CD4-positive, alpha-beta T cell treated with Interleukin-17A for 1 hour (primary cell): Measurements from ENCODE around the gene ARMH1.

Experiments
- DNase-seq: peaks from one replicate; pipeline ENCODE4 v3.0.0-alpha.2; 2020

Gene ARMH1

DNA sequence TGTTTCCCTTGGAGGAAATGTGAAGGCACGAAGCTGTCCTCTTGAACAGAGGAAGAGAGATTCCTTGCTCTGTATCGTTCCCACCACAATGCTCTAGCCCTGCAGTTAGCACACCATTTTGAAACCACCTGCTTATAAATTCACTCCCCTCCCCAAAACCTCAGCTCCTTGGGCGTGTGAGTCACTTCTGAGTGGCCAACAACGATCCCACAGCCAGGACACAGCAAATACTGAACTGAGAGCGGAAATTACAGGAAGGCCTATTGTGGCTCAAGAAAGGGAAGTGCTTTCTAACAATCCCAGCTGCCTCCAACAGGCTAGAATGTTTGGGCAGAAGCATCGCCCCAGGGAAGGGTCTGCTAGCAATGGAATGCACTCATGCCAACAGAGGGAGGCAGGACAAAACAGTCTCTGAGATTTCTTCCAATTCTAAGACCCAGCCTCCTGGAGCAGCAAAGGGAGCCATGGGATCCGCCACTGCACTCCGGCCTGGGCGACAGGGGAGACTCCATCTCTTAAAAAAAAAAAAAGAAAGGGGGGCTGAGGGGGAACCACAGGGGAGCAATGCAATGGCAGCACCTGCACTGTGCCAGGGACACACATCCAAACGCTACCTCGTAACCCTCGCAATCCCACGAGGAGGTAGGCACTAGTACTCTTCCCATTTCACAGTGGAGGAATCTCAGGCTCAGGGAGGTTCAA is 2.1 kb upstream of the ARMH1 start:
- DNase-seq = peak; percentile 37

GRCh38 chr1:44672961-44673674 is 1.4 kb upstream of the ARMH1 start:
- no peak for DNase-seq

- DNase-seq = no peak
These were observed 820 bp upstream of the ARMH1 start for GRCh38 chr1:44673675-44674112.

DNA sequence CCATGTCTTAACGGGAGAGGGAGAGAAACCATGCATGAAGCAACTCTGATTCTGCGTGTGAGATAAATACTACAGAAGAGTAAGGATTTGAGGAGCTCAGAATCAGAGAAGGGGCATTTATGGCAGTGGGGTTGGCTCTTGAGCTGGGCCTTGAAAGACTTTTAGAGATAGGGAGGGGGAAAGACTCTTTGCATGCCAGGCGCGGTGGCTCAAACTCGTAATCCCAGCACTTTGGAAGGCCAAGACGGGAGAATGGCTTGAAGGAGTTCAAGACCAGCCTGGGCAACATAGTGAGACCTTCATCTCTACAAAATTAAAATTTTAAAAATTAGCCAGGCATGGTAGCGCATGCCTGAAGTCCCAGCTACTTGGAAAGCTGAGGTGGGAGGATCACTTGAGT is 672 bp downstream of the ARMH1 start:
- no peak for DNase-seq

DNA sequence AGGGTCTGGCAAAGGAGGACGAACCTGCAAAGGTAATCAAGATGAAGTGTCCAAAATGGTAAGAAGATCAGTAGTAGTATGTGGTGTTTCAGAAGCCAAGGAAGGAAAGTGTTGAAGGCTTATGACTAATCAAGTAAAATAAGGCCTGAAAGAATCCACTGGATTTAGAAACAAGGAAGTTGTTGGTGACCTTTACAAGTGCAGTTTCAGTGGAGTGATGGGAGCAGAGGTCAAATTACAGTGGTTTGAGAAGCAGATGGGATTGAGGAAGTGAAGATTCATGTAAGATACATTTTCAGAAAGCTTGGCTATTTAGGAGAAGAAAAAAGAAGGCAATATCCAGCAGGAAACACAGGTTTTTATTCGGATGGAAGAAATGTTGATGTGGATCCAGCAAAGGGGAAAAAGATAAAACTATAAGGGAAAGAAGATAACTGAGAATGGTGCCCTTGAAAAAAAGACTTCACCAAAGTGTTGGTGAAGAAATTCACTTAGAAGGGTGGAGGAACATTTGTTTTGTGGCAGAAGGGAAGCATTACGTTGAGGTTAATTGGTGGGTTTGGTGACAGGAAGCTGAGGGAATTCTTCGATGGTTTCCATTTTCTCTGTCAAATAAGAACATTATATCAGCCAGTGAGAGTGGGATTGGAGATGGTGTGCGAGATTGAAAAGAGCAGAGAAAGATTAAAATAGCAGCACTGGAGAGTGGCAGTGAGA is 2.1 kb downstream of the ARMH1 start:
- no peak for DNase-seq

- peak; percentile 46 for DNase-seq
These were observed 2.8 kb downstream of the ARMH1 start for GRCh38 chr1:44677201-44677766.

DNA sequence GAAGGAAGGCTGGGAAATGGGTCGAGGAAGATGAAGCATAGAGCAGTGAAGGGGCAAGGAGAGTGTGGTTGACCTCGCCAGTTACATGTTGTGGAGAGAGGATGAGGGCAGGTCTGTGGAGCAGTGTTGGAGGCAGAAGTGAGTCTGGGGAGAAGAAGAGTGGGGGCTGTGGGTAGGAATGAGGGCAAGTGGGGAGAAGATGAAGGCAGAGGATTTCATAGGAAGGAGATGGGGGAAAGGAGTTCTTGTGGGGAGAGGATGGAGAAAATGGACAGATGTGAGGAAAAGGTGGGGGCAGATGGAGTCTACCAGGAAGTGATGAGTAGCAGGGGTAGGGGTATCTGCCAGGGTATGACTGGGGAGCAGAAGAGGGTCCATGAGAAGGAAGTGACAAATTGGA is 3.6 kb downstream of the ARMH1 start:
- no peak for DNase-seq

DNA sequence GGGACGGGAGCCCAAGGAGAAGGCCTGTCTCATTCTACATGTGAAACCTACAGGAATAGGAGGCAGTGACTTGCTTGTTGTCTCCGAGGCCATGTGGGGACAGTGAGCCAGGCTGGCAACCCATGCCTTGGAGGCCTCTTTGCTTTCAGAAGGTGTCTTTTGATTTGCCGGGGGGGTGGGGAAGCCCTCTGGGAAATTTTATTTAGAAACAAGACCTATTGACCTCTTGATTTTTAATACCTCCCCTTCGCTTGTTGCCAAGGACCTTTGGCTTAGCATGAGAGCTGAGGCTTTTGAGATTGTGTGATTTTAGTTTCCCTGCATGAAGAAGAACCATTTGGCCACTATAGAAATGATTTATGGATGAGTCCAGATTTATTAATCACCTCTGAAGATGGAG is 4.1 kb downstream of the ARMH1 start:
- no peak for DNase-seq

GRCh38 chr1:44679468-44679867 is 5.0 kb downstream of the ARMH1 start:
- no peak for DNase-seq

- DNase-seq = no peak
These were observed 7.7 kb downstream of the ARMH1 start for GRCh38 chr1:44681905-44682882.

DNA sequence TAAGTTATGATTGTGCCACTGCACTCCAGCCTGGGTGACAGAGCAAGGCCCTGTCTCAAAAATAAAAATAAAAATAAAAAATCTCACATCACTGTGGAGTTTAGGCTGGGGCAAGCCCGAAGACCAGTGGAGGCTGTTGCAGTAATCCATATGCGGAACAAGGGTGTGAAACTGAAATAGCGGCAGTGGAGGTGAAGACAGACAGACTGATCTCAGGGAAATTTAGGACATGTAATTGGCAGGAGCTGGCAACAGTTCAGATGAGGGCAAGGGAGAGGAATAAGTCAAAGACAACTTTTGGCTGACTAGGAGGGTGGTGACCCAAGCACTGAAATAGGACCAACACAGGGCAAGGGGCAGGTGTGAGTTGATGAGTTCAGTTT is 8.4 kb downstream of the ARMH1 start:
- DNase-seq = no peak

- no peak for DNase-seq
These were observed 10.0 kb downstream of the ARMH1 start for GRCh38 chr1:44684525-44684924.

DNA sequence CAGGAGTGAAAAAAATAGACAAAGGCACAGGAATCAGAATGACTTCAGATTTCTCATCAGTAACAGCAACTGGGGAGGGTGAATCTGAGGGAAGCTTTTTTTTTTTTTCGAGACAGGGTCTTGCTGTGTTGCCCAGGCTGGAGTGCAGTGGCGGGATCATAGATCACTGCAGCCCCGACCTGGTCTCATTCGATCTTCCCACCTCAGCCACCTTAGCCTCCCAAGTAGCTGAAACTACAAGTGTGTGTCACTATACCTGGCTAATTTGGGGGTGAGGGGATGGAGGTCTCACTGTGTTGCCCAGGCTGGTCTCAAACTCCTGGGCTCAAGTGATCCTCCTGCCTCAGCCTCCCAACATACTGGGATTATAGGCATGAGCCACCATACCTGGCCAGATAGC is 10.7 kb downstream of the ARMH1 start:
- no peak for DNase-seq

- DNase-seq = no peak
These were observed 11.4 kb downstream of the ARMH1 start for GRCh38 chr1:44685881-44686280.

GRCh38 chr1:44688760-44689446 is 14.4 kb downstream of the ARMH1 start:
- DNase-seq = no peak

DNA sequence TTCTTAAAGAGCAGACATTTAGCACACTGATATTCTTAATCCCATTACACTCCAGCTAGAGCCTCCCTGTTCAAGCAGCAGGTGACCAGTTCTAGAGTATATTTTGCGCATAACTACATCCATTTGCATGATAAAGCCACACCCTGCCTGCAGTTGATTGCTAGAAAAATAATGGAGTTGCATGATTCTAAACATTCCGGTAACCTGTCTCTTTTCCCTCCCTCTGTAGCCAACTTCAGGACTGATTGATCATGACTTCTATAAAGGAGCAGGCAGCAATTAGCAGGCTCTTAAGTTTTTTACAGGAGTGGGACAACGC is 14.9 kb downstream of the ARMH1 start:
- DNase-seq = no peak

DNA sequence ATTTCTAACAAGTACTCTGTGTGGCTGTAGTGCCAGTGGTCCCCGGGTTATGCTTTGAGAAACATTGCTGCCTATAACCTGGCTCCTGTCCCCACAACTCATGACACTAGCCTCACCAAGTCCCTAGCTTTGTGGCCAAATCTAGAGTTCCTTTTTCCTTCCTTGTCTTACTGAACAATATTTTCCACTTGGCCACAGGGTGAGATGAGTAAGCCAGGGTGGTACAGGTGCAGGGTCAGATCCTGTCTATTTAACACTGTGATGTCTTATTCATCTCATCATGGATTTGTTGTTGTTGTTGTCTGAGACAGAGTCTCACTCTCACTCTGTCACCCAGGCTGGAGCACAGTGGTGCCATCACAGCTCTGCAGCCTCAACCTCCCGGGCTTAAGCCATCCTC is 18.6 kb downstream of the ARMH1 start:
- no peak for DNase-seq

GRCh38 chr1:44693900-44694299 is 19.4 kb downstream of the ARMH1 start:
- DNase-seq = no peak

GRCh38 chr1:44694863-44695478 is 20.5 kb downstream of the ARMH1 start:
- no peak for DNase-seq

- DNase-seq = no peak
These were observed 21.2 kb downstream of the ARMH1 start for GRCh38 chr1:44695671-44696070.

DNA sequence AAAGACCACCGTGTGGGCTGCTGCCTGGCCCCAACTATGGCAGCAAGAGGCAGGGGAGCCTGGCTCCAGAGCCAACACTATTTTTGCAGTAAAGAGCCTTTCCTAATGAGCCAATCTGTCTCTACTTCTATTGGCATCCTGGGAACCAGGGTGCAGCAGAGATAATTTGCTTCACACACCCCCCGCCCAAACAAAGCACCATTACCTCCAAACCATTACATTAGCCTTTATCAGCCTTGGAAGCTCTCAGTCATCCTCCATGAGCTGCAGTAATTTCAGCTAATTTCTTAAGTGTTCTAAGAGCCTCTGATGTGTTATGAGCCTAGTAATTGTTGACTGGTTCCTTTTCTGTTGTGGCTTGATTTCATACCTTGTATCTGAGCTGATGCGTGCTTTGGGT is 21.6 kb downstream of the ARMH1 start:
- DNase-seq = no peak
